Measurements from ENCODE around the gene SLC4A1. TPM values are rescaled to one million over a fixed set of nuclear protein-coding genes. Genes with fewer than 3 reads are reported as not detected.

The SLC4A1 gene
- total and polyA plus RNA-seq, 8 donors = 8.3 TPM; not detected in 7

- TF ChIP-seq CTCF (IDR thresholded peaks at IDR 0.05) = peak in 3 of 7 experiments; percentile 6 to 16 (median 16)
- TF ChIP-seq EP300 (IDR thresholded peaks at IDR 0.05) = no peak
- no peak for TF ChIP-seq POLR2A (IDR thresholded peaks at IDR 0.05)
- TF ChIP-seq POLR2AphosphoS5 (IDR thresholded peaks at IDR 0.05) = peak; percentile 10 to 62 (median 37)
- Histone ChIP-seq H3K27me3 (no peaks in the 10 kb centered on the region), H3K4me1 (peaks cover 28 to 44% (median 34%) of the 10 kb centered on the region in 4 donors), H3K4me3 (peak overlapping the region; percentile 73 to 99 (median 86)), H3K36me3 (peaks cover 0 to under 1% (median 0%) of the 10 kb centered on the region in 4 donors), H3K27ac (peak overlapping the region; percentile 96 to 100 (median 99)), H3K9me3 (no peaks in the 10 kb centered on the region)
- 2 to 7% (median 4%) methylated on average over 27 to 36 of the region's 36 CpGs for WGBS, 5 donors
- DNase-seq = peak; percentile 76 to 90
- intact Hi-C loops (cut with DNase I; ENCODE audit: low total_unique reads) = no loop called here
Observed at GRCh38 chr17:44222112-44222869, 45.6 kb downstream of the SLC4A1 start.

- Histone ChIP-seq H3K36me3 (peaks cover 0 to 5% (median 3%) of the 10 kb centered on the region in 4 donors), H3K4me3 (peak overlapping the region; percentile 73 to 99 (median 86)), H3K4me1 (peaks cover 30 to 49% (median 39%) of the 10 kb centered on the region in 4 donors), H3K27ac (peak overlapping the region; percentile 96 to 100 (median 99)), H3K27me3 (no peaks in the 10 kb centered on the region), H3K9me3 (no peaks in the 10 kb centered on the region)
- 0 to 1% (median 1%) methylated on average over 17 of the region's 17 CpGs for WGBS, 5 donors
- intact Hi-C loops (cut with DNase I; ENCODE audit: low total_unique reads) = no loop called here
- no peak for DNase-seq
- TF ChIP-seq EP300 (IDR thresholded peaks at IDR 0.05) (no peak), POLR2A (IDR thresholded peaks at IDR 0.05) (no peak), CTCF (IDR thresholded peaks at IDR 0.05) (no peak), POLR2AphosphoS5 (IDR thresholded peaks at IDR 0.05) (no peak)
Observed at GRCh38 chr17:44221862-44222111, 46.1 kb downstream of the SLC4A1 start.

- TF ChIP-seq POLR2AphosphoS5 (IDR thresholded peaks at IDR 0.05) (peak in 2 of 3 donors; percentile 36 to 40), EP300 (IDR thresholded peaks at IDR 0.05) (no peak)
- Histone ChIP-seq H3K4me1 (peaks cover 30 to 55% (median 43%) of the 10 kb centered on the region in 4 donors), H3K27me3 (no peaks in the 10 kb centered on the region), H3K27ac (peak overlapping the region; percentile 96 to 100 (median 99)), H3K9me3 (no peaks in the 10 kb centered on the region), H3K4me3 (peak overlapping the region; percentile 73 to 99 (median 86)), H3K36me3 (peaks cover 1 to 11% (median 8%) of the 10 kb centered on the region in 4 donors)
- peak; percentile 82 to 93 for DNase-seq
- intact Hi-C loops (cut with DNase I; ENCODE audit: low total_unique reads) = no loop called here
- WGBS, 5 donors = 0 to 1% (median 0%) methylated on average over 41 to 54 of the region's 54 CpGs
Observed at GRCh38 chr17:44221084-44221861, 46.7 kb downstream of the SLC4A1 start.

GRCh38 chr17:44220213-44221083, 47.5 kb downstream of the SLC4A1 start:
- peak overlapping the region; percentile 96 to 100 (median 99) for H3K27ac ChIP-seq
- peaks cover 30 to 63% (median 48%) of the 10 kb centered on the region in 4 donors for H3K4me1 ChIP-seq
- 0 to 1% (median 0%) methylated on average over 67 to 108 of the region's 108 CpGs for WGBS, 5 donors
- H3K9me3 ChIP-seq = no peaks in the 10 kb centered on the region
- DNase-seq = peak; percentile 52 to 86
- intact Hi-C loops (cut with DNase I; ENCODE audit: low total_unique reads) = no loop called here
- H3K36me3 ChIP-seq = peaks cover 10 to 19% (median 17%) of the 10 kb centered on the region in 4 donors
- TF ChIP-seq POLR2AphosphoS5 (IDR thresholded peaks at IDR 0.05) (peak in 1 of 3 donors; percentile 1), CTCF (IDR thresholded peaks at IDR 0.05) (no peak)
- peak overlapping the region; percentile 73 to 99 (median 86) for H3K4me3 ChIP-seq
- H3K27me3 ChIP-seq = no peaks in the 10 kb centered on the region
